Astrocyte of the cerebellum (primary cell): ENCODE measurements around the gene UXS1.

Source experiments
- DNase-seq: peaks from one replicate; pipeline ENCODE4 v3.0.0-alpha.2; 2011; ENCODE audit warnings: low read depth
- H3K4me3 ChIP-seq: 2 replicates; pipeline ENCODE4 v1.5.1; 2011; ENCODE audit warnings: mild to moderate bottlenecking, low read depth, low read length, moderate library complexity
- CTCF ChIP-seq: IDR thresholded peaks from 2 replicates; pipeline ENCODE4 v1.5.1; 2012; ENCODE audit warnings: low read length, low read depth, moderate library complexity, mild to moderate bottlenecking; ENCODE audit errors: missing control alignments
- in situ Hi-C: cut with HindIII; loops from 2 replicates; pipeline ENCODE4 v1.10.0; 2017; ENCODE audit warnings: low sequenced_read_pairs

The UXS1 gene

DNA sequence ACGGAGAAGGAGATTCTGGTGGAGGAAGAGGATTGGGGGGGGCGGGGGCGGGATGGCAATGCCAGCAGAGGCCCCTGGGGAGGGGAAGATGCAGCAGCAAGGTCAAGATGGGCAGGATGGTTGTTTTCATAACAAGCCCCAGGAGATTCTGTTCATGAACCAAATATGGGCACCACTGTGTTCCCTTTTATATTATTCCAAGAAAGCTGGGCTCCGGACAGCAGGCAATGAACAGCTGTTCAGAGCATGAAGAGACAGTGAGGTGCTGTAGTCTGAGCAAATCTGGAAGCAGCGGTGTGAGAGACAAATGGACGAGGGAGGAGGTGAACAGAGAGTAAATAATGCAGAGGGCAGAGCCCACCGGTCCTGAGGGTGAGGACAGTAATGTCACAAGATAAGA is 20.0 kb downstream of the UXS1 start:
- in situ Hi-C loops: no loop called here
- TF ChIP-seq CTCF: no peak
- DNase-seq: no peak

DNA sequence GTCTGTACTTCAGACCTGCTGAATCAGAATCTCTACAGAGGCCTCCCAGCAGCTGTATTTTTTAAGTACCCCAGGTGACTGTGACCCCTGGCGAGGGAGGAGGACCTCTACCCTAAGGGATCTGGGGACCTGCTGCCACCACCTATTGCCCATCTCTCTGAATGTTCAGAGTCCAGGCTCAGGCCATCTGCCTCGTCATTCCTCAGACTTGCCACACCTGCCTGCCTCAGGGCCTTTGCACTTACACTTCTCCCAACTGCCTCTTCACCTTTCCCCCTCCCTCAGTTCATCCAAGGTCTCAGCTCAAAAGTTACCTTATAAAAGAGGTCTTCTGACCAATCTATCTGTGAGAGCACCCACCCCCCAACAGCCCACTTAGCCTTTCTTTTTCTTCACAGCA is 21.5 kb downstream of the UXS1 start:
- in situ Hi-C loops: no loop called here
- no peak for DNase-seq

More for the DNA sequence above, 20.0 kb downstream of the UXS1 start:
- H3K4me3 ChIP-seq: no peak overlapping the region

DNA sequence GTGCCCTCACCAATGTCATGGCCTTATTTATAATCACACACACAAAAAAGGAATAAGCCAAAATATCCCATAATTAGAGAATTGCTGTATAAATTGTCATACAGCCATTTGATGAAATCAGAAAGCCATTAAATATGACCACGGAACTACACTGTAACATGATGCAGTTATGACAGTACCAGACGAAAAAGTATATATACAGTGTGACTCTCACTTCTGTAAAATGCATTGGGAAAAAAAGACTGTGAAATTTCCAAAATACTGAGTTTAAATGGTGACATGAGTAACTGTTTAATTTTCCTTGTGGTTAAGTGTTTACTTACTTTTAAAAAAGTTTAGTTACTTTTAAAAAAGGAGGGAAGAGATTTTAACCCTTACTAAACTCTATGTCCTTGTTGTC is 25.4 kb downstream of the UXS1 start:
- in situ Hi-C loops: loop anchor here (10.0 kb wide), 1 partner anchor 64 kb away; no protein-coding TSS in a partner anchor
- TF ChIP-seq CTCF: no peak
- no peak for DNase-seq
- H3K4me3 ChIP-seq: no peak overlapping the region

More for the DNA sequence above, 21.5 kb downstream of the UXS1 start:
- H3K4me3 ChIP-seq: no peak overlapping the region
- no peak for TF ChIP-seq CTCF

- DNase-seq: no peak
- in situ Hi-C loops: loop anchor here (10.0 kb wide), 1 partner anchor 62 kb away; no protein-coding TSS in a partner anchor
Measured at GRCh38 chr2:106167067-106167466, 27.0 kb downstream of the UXS1 start.

GRCh38 chr2:106165561-106165960 is 28.5 kb downstream of the UXS1 start:
- DNase-seq: no peak
- in situ Hi-C loops: loop anchor here (10.0 kb wide), 1 partner anchor 61 kb away; no protein-coding TSS in a partner anchor
- H3K4me3 ChIP-seq: no peak overlapping the region
- no peak for TF ChIP-seq CTCF

More at GRCh38 chr2:106167067-106167466, 27.0 kb downstream of the UXS1 start:
- no peak for TF ChIP-seq CTCF
- H3K4me3 ChIP-seq: no peak overlapping the region

GRCh38 chr2:106165029-106165428 is 29.1 kb downstream of the UXS1 start:
- TF ChIP-seq CTCF: no peak
- in situ Hi-C loops: loop anchor here (10.0 kb wide), 1 partner anchor 60 kb away; no protein-coding TSS in a partner anchor
- H3K4me3 ChIP-seq: no peak overlapping the region
- DNase-seq: no peak

DNA sequence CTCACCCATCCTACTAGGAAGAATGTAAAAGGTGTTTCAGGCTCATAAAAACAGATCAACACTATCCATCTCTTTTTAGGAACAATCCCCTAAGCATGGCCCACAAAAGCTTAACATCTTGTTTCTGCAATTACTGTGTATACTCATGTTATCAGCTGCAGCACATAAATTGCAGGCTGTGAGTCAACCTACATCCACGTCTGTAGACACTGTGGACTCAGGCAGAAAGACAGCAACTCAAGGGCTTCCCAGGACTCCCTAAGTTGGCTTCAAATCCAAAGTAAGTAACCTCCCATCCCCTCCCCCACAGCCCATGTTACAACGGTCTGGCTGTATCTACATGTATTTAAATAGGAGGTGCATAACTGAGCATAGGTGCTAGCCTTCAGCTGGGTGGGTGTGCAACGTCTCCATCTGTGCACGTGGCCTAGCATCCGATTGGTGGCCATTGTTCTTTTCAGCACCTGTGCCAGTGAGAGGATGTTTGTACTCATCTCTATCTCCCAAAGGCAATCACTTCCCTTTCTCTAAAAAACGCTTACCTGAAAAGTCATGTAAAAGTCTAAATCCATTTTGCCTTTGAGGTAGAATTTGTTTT is 30.1 kb downstream of the UXS1 start:
- in situ Hi-C loops: loop anchor here (10.0 kb wide), 1 partner anchor 59 kb away; no protein-coding TSS in a partner anchor
- DNase-seq: no peak
- no peak overlapping the region for H3K4me3 ChIP-seq
- no peak for TF ChIP-seq CTCF
